ENCODE results near the gene WSCD2. TPM values are rescaled to one million over a fixed set of nuclear protein-coding genes. Genes with fewer than 3 reads are reported as not detected.

Gene WSCD2
- total RNA-seq, 1 experiment from 2014 or later: not detected

DNA sequence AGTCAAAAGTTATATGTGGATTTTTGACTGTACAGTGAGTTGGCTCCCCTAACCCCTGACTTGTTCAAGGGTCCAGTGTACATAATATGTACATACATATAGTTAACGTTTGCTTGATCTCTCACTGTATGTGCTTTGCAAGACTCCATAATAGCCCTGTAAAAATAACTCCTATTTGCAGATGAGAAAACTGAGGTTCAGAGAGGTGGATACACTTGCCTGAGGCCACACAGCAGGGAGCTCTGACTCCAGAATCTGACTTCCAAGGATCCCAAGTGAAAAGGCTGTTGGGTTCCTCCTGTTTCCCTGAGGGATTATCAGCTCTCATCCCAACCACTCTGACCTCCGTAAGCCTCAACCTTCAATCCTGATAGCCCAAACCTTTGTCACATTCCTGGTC is 168.3 kb downstream of the WSCD2 start:
- Histone ChIP-seq H3K27me3 (replicated peaks; ENCODE audit: control insufficient read depth, insufficient read depth, low read length) (no peaks in the 10 kb centered on the region), H3K9me3 (no peaks in the 10 kb centered on the region), H3K4me3 (ENCODE audit: low read depth, low read length) (no peak overlapping the region), H3K36me3 (ENCODE audit: control insufficient read depth, insufficient read depth, low read length) (no peaks in the 10 kb centered on the region), H3K4me1 (peaks cover 4% of the 10 kb centered on the region; the same call in 1 of the 2 replicates)
- Mint-ChIP-seq H3K4me3 (ENCODE audit: unreplicated experiment) (no peak overlapping the region), H3K27ac (ENCODE audit: unreplicated experiment) (no peak overlapping the region), H3K36me3 (ENCODE audit: insufficient read depth, unreplicated experiment) (no peaks in the 10 kb centered on the region), H3K27me3 (ENCODE audit: insufficient read depth, unreplicated experiment) (peaks cover 8% of the 10 kb centered on the region), H3K4me1 (ENCODE audit: low read depth, unreplicated experiment) (peaks cover 6% of the 10 kb centered on the region), H3K9me3 (ENCODE audit: unreplicated experiment) (no peaks in the 10 kb centered on the region)
- DNase-seq: no peak
- intact Hi-C loops (cut with micrococcal nuclease; ENCODE audit: unreplicated experiment): no loop called here
- POLR2A ChIA-PET: no interaction called here
- TF ChIP-seq, protein P1, sequence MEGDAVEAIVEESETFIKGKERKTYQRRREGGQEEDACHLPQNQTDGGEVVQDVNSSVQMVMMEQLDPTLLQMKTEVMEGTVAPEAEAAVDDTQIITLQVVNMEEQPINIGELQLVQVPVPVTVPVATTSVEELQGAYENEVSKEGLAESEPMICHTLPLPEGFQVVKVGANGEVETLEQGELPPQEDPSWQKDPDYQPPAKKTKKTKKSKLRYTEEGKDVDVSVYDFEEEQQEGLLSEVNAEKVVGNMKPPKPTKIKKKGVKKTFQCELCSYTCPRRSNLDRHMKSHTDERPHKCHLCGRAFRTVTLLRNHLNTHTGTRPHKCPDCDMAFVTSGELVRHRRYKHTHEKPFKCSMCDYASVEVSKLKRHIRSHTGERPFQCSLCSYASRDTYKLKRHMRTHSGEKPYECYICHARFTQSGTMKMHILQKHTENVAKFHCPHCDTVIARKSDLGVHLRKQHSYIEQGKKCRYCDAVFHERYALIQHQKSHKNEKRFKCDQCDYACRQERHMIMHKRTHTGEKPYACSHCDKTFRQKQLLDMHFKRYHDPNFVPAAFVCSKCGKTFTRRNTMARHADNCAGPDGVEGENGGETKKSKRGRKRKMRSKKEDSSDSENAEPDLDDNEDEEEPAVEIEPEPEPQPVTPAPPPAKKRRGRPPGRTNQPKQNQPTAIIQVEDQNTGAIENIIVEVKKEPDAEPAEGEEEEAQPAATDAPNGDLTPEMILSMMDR (IDR thresholded peaks at IDR 0.05; ENCODE audit: insufficient read depth in 1 of 2, low read depth in 1 of 2, low read length in 1 of 2, severe bottlenecking in 1 of 2, unreplicated experiment in 1 of 2): no peak
- CTCF ChIA-PET: interaction anchor here (1.2 kb wide), 1 partner anchor 16 kb away, joined by 3 read pairs; no protein-coding TSS in a partner anchor
- no TSS peak for BruUV-seq (replicated peaks)

DNA sequence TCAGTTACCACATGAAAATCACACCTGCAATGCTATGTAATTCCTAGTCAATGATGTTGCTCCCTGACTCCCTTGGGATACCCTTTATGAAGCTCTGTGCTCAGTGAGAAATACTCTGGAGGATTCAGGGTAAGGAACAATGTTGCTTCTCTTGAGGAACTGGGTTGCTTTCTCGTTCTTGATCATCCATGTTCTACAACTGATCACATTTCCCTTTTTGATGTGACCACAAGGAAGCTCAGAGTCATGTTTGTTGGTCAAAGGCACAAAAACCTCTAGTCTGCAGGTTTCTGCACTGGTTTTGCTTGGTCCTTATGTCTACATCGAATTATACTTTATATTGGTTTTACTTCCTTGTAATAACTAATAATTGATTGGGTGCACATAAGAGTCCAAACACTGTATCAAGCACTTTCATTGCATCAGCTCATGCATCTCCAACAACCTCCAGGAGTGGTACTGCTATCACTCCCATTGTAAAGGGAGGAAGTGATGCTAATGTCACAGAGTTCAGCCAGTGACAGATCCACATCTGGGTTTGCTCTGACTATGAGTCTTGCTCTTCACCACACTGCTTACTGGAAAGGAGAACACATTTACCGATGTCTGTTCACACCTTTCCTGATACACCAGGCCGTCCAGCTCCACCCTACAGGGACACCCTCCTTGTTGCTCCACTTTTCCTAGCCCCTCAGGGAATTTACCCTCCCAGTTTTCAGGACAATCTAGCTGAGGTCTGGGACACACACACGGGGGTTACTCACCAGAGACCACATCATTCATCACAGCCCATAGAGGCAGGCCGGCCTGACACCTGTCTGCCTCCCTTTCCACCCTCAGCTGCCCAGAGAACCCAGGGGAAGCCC is 169.0 kb downstream of the WSCD2 start:
- Mint-ChIP-seq H3K4me3 (ENCODE audit: unreplicated experiment) (no peak overlapping the region), H3K27ac (ENCODE audit: unreplicated experiment) (no peak overlapping the region), H3K4me1 (ENCODE audit: low read depth, unreplicated experiment) (peaks cover 11% of the 10 kb centered on the region), H3K9me3 (ENCODE audit: unreplicated experiment) (no peaks in the 10 kb centered on the region), H3K36me3 (ENCODE audit: insufficient read depth, unreplicated experiment) (no peaks in the 10 kb centered on the region), H3K27me3 (ENCODE audit: insufficient read depth, unreplicated experiment) (peaks cover 8% of the 10 kb centered on the region)
- Histone ChIP-seq H3K4me3 (ENCODE audit: low read depth, low read length) (no peak overlapping the region), H3K27me3 (replicated peaks; ENCODE audit: control insufficient read depth, insufficient read depth, low read length) (no peaks in the 10 kb centered on the region), H3K36me3 (ENCODE audit: control insufficient read depth, insufficient read depth, low read length) (no peaks in the 10 kb centered on the region), H3K9me3 (no peaks in the 10 kb centered on the region), H3K4me1 (peaks cover 11% of the 10 kb centered on the region)
- BruUV-seq (replicated peaks): no TSS peak
- intact Hi-C loops (cut with micrococcal nuclease; ENCODE audit: unreplicated experiment): no loop called here
- TF ChIP-seq, protein P1 (IDR thresholded peaks at IDR 0.05; ENCODE audit: insufficient read depth in 1 of 2, low read depth in 1 of 2, low read length in 1 of 2, severe bottlenecking in 1 of 2, unreplicated experiment in 1 of 2): no peak
- ChIA-PET POLR2A (no interaction called here), CTCF (interaction anchor here (1.2 kb wide), 1 partner anchor 16 kb away, joined by 3 read pairs; no protein-coding TSS in a partner anchor)
- DNase-seq: no peak

DNA sequence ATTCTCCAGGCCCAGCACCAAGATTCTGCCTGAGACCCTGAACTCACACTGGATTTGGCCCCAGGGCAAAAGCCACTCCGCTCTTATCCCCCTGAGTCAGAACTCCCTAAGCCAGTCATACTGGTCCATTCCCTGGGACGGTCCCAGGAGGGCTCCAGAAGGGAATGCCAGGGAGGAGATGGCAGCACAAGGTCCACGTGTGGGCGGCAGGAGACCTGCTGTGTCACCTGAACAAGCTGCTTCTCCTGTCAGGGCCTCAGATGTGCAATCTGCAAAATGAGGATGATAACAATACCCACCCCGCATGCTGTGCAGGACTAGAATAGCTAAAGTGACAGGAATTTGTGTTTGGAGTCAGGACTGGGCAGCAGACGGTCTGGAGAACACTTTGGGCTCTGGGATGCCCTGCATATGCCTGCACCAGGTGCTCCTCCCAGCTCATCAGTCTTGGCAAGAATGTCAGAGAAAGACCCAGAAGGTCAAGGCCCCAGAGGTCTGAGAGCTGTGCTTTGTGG is 169.7 kb downstream of the WSCD2 start:
- H3K9me3 Mint-ChIP-seq (ENCODE audit: unreplicated experiment): no peaks in the 10 kb centered on the region
- CTCF ChIA-PET: interaction anchor here (1.2 kb wide), 1 partner anchor 15 kb away, joined by 3 read pairs; no protein-coding TSS in a partner anchor
- POLR2A ChIA-PET: no interaction called here
- DNase-seq: no peak
- BruUV-seq (replicated peaks): no TSS peak
- H3K4me1 ChIP-seq: peaks cover 17% of the 10 kb centered on the region
- peaks cover 11% of the 10 kb centered on the region for H3K4me1 Mint-ChIP-seq (ENCODE audit: low read depth, unreplicated experiment)
- H3K27me3 Mint-ChIP-seq (ENCODE audit: insufficient read depth, unreplicated experiment): peaks cover 8% of the 10 kb centered on the region
- no peak overlapping the region for H3K4me3 ChIP-seq (ENCODE audit: low read depth, low read length)
- intact Hi-C loops (cut with micrococcal nuclease; ENCODE audit: unreplicated experiment): no loop called here
- H3K36me3 ChIP-seq (ENCODE audit: control insufficient read depth, insufficient read depth, low read length): no peaks in the 10 kb centered on the region
- no peaks in the 10 kb centered on the region for H3K27me3 ChIP-seq (replicated peaks; ENCODE audit: control insufficient read depth, insufficient read depth, low read length)
- H3K9me3 ChIP-seq: no peaks in the 10 kb centered on the region
- TF ChIP-seq, protein P1 (IDR thresholded peaks at IDR 0.05; ENCODE audit: insufficient read depth in 1 of 2, low read depth in 1 of 2, low read length in 1 of 2, severe bottlenecking in 1 of 2, unreplicated experiment in 1 of 2): no peak
- H3K27ac Mint-ChIP-seq (ENCODE audit: unreplicated experiment): no peak overlapping the region
- no peaks in the 10 kb centered on the region for H3K36me3 Mint-ChIP-seq (ENCODE audit: insufficient read depth, unreplicated experiment)
- no peak overlapping the region for H3K4me3 Mint-ChIP-seq (ENCODE audit: unreplicated experiment)
